HepG2 (cell line): Measurements from ENCODE around the gene SSC5D. TPM values are rescaled to one million over a fixed set of nuclear protein-coding genes. Genes with fewer than 3 reads are reported as not detected.

Experiments
- HNF1A ChIP-seq, 2 experiments: sonication (generic) in 1 of 2; formaldehyde crosslinking in 1 of 2; IDR thresholded peaks; 2 replicates each; pipeline versions ENCODE4 v1.4.0 to v1.6.1; 2016 to 2020; ENCODE audit warnings: borderline replicate concordance in 1 of 2, low read depth in 1 of 2, mild to moderate bottlenecking in 1 of 2, missing genetic modification reagents in 1 of 2
- THAP9 ChIP-seq: sonication (generic); formaldehyde crosslinking; IDR thresholded peaks from 2 replicates; pipeline ENCODE4; 2020; ENCODE audit warnings: missing genetic modification reagents, mild to moderate bottlenecking, borderline replicate concordance
- polyA plus RNA-seq, 8 experiments: library from polyadenylated mRNA; depleted of rRNA in 3 of 8; stranded (reverse) in 7 of 8; unstranded in 1 of 8; fragments of >200 nt; fragmentation: Illumina TruSeq in 4 of 8; extraction: Trizol in 4 of 8; gene quantifications; 2 replicates each; pipeline versions ENCODE4 v1.2.1 to v1.2.3, GENCODE V29; 2011 to 2016; ENCODE audit warnings: low read depth in 4 of 8, missing spikeins in 1 of 8, mixed read lengths in 1 of 8; ENCODE audit not compliant: insufficient read depth in 1 of 8
- total RNA-seq, 5 experiments: library from RNA; depleted of rRNA; stranded (reverse); fragments of >200 nt; fragmentation: Illumina TruSeq; extraction: Trizol; gene quantifications; 2 replicates each; pipeline ENCODE4 v1.2.3, GENCODE V29; 2016; ENCODE audit warnings: low read depth in 1 of 5

Gene SSC5D
- total and polyA plus RNA-seq, 2 of the 13 experiments (the other 11 are each of a cell fraction or from before 2014, with no cell fraction given) = not detected

- TF ChIP-seq HNF1A (IDR thresholded peaks at IDR 0.05; ENCODE audit: low read depth) = no peak
- no peak; the same call in 1 of the 2 replicates for TF ChIP-seq HNF1A (CRISPR knock-in tag; IDR thresholded peaks at IDR 0.05; ENCODE audit: borderline replicate concordance)
- no peak for TF ChIP-seq THAP9 (CRISPR knock-in tag)
These were observed 20.8 kb upstream of the SSC5D start (continued) for GRCh38 chr19:55467236-55468053.
